NCI-H345 (cell line): ENCODE data around the gene SLC22A13.
"Not testable (repeated sequence)": the region's sequence is repeated elsewhere in the genome, so short reads cannot be mapped to it uniquely, and the experiment has no call there.

Experiments used
- DNase-seq: peaks from one replicate; lab custom pipeline; 2025; lab: John Stamatoyannopoulos, UW

Gene SLC22A13

DNA sequence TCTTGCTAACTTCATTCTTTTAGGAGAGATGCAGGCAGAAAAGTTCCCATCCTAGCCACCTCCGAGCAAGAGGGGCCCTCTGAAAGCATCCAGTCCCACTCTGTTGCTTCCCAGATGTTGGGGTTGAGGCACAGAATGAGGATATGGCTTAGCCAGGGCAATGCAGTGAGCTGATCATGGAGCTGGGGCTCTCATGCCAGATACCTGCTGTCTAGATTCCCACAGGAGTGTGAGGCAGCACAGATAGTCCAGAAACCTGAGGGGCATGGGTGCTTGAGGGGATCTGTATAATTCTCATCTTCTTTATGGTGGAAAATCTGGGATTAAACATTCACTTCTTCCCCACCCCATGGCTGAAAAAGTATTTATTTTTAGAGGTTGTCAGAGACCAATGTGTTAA is 1.2 kb downstream of the SLC22A13 start:
- DNase-seq = no peak

GRCh38 chr3:38267662-38268061 is 2.0 kb downstream of the SLC22A13 start:
- no peak for DNase-seq

DNA sequence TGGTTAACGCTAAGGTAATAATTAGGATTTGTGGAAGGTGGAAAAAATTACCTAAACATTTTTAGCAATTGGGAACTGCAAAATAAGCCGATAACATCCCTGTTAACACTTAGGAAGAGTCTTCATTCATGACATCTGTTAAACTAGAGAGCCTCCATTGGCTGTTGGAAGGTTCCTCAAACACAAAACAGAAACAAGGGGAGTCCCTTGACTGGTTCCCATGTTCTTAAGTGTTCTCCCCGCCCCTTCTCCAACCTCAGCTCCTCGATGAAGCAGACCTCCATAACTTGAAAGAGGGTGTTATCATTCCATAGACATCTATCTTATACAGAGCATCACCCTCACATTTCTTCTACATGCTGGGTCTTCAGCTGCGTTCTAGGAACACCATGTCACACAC is 2.5 kb downstream of the SLC22A13 start:
- DNase-seq = no peak

DNA sequence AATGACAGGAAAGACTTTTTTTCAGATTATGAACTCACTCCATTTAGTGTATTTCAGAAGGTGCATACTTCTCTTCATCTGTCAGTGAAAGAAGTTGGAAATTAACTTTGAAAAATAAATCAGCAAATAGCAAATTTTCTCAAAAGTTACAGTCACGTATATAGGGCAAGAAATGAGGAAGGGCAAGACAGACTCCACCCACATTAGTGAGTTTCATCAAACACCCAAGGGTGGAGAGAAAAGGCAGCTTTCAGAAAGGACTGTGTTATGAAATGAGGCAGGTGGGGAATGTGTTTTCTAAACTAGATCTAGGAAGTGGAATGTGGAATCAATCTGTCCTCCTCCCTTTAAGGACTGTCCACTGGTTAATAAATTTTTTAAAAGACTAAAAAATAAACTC is 2.9 kb downstream of the SLC22A13 start:
- no peak for DNase-seq

DNA sequence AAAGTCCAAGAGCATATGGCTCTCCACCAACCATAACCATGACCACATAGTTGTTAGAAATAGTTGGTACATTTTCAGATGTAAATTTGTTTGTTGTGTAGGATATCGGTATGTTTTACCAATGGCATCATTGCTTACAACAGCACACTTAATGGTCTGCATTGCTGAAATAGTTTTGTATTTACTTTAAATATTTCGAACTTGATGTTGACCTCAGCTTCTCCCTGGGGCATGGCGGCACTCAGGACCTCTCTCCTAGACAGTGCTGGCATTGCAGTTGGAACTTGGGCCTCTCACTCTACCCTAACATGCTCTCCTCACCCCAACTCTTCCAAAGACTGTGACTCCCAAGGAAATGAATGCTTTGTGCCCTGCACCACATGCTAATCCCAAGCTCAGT is 5.0 kb downstream of the SLC22A13 start:
- DNase-seq = no peak

DNA sequence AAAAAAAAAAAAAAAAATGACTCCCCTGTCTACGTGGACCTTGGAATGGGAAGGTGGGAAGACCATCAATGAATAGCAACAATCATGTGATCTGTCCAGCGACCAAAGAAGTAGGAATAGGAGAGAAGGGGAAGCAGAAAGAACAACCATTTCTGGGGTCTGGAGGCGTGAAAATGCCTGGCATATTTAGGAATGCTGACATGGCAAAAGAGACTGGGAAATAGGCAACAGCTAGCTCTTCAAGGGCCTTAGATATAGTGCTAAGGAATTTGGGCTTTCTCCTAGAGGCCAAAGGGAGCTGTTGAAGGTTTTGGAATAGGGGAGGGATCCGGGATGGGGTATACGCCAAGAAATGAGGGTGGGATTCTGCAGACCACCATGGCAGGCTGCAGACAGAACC is 5.9 kb downstream of the SLC22A13 start:
- DNase-seq = no peak

- DNase-seq = no peak
These were observed 9.4 kb downstream of the SLC22A13 start for GRCh38 chr3:38274864-38275649.

GRCh38 chr3:38275658-38276057 is 10.0 kb downstream of the SLC22A13 start:
- no peak for DNase-seq

DNA sequence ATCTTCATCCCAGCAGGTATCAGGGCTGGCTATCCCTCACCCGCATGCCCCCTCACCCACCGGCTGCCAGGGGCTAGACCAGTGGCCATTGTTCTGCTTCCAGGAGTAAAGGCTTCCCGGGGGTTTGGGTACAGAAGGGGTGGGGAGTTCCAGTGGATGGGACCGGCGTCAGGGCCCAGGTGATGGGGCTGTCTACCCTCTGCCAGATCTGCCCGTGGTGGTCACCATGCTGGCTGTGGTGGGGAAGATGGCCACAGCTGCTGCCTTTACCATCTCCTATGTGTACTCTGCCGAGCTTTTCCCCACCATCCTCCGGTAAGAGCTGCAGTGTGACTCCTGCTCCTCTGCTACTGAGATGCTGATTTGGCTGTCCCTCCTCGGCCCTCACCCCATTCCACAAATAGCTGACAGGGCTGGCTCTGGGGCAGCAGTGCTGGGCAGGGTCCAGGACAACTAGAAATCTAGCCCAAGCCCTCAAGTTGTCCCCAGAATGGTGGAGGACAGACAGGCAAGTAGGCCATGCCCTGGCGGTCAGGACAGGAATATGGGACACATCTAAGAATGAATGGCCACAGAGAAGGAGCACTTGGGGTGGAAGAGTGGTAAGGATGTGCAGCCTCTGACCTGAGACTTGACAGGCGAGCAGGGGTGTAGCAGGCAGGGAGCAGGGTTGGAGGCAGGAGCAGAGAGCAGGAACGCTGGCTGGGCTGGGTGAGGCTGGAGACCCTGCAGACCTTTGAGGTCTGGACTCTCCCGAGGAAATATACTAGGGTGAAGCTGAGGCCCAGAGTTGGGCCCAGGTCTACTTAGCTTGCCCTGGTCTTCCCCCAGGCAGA is 10.7 kb downstream of the SLC22A13 start:
- DNase-seq = no peak

- DNase-seq = no peak
These were observed 11.5 kb downstream of the SLC22A13 start for GRCh38 chr3:38276917-38277630.

DNA sequence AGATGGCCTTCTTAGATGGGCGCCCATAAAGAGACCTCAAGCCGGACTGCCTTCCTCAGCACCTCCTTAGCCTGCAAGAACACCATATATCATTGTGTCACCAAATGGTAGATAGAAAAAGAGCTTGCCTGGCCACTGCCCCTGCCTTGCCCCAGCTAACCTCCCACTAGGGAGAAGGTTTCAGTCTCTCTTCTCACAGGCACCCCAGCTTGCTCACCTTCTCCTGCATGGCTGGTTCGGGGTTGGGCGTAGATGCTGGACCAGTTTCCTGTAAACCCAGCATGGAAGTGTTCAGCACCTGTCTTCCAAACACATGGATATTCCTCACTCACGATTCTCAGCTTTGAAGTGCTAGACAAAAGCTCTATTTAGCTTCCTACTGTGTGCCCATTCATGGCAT is 13.2 kb downstream of the SLC22A13 start:
- DNase-seq = no peak

GRCh38 chr3:38281895-38282686 is 16.5 kb downstream of the SLC22A13 start, which contains the start of gene SLC22A14:
SLC22A14 (plus strand) TSS chr3:38282294; CDS start chr3:38306027, 23,733 bp downstream.
- no peak for DNase-seq

DNA sequence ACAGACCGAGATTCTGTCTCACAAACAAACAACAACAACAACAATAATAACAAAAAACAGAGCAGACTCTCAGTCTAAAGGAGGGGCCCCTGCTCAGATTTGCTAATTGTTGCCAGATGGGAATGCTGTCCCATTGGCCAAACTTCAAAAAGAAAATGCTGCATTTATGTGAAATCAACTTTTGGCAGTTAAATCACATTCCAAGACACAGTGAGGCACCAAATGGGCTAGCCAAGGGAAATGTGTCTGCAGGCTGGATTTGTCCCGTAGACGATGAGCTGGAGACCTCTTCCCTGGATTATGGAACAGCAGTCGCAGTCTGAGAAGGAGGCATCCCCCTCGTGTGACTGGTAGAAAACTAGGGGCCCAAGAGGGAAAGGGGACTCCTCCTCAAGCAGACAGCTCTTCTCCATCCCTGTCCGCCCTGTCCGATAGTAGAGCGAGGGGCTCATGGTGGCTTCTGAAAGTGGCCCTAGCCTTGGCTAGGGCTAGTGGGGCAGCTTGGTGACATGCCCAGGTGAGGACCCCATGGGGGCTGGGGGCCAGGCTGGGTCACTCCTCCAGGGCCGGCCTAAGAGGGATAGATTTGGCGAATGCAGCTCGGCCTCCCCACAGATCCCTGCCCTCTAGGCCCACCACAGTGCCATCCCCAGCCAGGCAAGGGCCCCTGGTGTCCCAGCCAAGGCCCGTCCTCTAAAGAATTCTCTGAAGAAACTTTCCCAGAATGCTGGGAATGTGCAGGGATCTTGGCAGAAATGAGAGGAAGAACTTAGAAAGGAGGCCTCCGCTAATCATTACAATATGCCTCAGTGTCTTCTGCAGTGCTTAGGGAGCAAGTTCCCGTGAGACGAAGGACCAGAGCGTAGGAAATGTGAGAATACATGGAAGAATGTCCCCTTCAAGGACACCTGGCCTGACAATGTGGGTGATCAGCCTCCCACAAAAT is 18.5 kb downstream of the SLC22A13 start:
- no peak for DNase-seq

GRCh38 chr3:38284756-38285150 is 19.1 kb downstream of the SLC22A13 start:
- no peak for DNase-seq

GRCh38 chr3:38289286-38290217 is 23.9 kb downstream of the SLC22A13 start:
- DNase-seq = not testable (repeated sequence)

- not testable (repeated sequence) for DNase-seq
These were observed 31.4 kb downstream of the SLC22A13 start for GRCh38 chr3:38297053-38297452.

DNA sequence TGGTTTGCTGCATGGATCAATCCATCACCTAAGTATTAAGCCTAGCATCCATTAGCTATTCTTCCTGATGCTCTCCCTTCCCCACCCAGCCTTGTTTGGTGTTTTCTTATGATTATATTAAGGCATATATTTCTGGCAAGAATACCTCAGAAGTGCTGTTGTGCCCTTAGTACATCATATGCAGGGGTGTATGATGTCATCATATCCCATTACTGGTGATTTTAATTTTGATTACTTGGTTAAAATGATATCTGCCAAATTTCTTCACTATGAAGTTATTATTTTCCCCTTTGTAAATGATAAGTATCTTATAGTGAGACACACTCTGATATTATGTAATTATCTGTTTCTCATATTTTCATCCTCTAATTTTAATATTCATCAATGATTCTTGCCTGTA is 31.9 kb downstream of the SLC22A13 start:
- DNase-seq = no peak

DNA sequence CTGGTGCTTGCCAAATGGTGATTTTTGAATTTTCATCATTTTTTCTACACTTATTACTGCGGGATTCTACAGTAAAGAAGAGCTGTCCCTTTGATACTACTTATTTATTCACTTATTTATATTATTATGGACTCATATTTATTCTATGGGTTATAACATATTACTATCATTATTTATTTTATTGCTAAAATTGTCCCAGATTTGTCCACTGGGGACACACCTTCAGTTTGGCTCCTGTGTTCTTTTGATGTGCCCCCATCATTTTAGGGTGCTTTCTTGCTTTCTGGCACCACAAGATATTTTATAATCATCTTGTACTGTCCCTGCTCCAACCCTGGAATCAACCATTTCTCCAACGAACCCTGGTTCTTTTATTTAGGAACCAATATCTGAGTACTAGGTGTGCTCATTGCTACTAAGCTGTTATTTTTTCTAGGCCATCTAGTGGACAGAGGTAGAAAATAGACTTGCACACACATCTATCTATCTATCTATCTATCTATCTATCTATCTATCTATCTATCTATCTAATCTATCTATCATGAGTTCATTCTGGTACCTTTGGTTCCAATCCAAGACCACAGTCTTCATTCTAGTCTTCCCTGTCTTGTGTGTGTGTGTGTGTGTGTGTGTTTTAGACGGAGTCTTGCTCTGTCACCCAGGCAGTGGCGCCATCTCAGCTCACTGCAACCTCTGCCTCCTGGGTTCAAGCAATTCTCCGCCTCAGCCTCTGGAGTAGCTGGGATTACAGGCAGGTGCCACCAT is 32.5 kb downstream of the SLC22A13 start:
- no peak for DNase-seq

DNA sequence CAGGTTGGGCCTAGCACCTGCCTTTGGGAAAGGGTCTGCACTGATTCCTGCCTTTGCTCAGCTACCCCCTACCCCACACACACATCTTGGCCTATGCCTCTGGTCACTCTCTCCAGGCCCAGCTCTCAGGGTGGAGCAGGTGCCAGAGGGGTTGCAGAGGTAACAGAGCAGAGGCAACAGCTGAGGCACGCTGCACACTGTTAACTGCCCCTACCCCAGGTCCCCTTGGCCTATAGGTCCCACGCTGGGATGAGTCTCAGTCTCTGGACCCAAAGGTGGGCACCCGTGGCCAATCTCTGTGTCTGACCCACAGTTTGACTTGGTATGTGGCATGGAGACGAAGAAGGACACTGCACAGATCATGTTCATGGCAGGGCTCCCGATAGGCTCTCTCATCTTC is 41.3 kb downstream of the SLC22A13 start:
- no peak for DNase-seq
